ENCODE results near the gene VWA5B1.

The VWA5B1 gene

GRCh38 chr1:20323613-20323920 is 32.9 kb downstream of the VWA5B1 start:
- no peak for DNase-seq

GRCh38 chr1:20324704-20325406 is 34.2 kb downstream of the VWA5B1 start:
- no peak for DNase-seq

GRCh38 chr1:20325407-20325843 is 34.8 kb downstream of the VWA5B1 start:
- DNase-seq: no peak

DNA sequence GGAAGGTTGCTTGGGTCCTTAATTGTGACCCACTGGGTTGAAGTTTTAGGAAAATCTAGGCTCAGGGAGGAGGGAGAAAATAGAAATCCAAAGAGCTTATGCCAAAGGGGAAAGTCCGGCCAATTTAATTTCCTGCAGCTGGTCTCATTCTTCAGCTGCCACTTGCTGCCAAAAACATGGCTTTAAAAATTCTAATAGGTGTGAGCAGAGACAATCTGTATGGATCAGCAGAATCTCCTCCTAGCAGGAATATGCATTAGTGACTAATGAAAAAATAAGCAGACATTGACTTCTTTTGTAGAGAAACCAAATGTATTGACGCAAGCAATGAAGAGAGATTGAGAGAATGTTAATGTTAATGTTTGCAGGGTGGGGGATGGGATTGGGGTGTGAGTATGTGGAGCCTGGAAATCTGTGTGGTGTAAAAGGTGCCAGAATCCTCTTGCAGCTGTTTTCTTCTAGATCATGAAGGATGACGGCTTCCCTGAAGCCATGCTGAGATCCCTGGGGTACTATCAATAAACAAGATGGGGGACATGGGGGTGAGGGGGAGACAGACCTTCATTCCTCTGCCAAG is 35.3 kb downstream of the VWA5B1 start:
- no peak for DNase-seq

DNA sequence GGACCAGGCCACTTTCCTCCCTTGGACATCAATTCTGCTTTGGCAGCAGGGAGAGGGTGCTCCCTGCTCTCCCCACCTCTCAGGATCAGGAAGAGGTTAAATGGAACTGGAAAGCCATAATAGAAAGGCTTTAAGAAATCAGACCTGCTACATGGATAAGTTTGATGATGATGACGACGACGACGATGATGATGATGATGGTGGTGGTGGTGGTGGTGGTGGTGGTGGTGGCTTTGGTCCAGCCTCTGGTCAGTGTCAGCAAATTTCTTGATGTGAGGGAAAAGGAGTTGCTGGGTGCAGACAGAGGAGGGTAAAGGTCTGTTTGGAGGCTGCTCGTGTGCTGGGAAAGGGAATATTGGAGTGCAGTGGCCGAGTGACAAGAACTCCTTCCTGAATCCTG is 36.8 kb downstream of the VWA5B1 start:
- DNase-seq: no peak

DNA sequence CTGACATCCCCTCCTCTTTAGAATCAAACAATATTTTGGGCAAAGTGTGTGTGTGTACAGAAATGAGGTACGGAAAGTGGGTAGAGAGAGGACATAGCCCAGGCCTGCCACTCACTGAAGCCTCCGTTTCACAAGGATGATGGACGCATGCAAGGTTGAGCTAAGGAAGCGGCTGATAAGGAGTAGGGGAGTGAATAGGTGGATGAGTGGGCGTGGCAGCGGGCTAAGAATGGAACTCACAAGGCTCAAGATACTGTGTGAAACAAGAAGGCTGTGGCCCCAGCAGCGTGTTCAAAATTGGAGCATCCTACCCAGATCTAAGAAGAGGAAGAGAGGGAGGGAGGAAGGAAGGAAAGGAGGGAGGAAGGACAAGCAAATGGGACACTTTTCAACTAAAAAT is 37.5 kb downstream of the VWA5B1 start:
- DNase-seq: no peak

DNA sequence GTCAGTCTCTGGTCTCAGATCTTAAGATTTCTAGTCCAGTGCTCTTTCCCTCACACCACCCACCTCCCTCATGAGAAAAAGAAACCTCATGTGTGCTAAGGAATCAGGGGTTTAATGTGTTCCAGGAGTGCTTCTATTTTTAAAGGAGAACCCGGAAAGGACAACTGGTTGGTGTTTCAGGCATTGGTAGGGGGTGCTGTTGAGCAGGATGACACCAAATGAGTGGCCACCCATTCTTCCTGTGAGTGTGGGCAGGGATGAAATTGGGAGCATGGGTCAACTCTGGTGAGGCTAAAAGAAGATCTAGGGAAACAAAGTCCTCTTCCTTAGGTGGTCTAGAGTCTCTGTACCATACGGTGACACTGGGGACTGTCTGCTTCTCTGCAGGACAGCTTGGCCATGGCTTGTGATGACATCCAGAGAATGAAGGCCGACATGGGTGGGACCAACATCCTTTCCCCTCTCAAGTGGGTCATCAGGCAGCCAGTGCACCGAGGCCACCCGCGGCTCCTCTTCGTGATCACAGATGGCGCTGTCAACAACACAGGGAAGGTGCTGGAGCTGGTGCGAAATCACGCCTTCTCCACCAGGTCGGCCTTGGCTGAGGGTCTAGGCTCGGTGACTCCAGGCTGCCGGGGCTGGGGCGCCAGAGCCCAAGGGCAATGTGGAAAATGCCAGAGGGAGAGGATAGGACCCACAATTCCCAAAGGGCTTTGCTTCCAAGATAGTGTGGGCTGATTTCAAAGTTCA is 39.3 kb downstream of the VWA5B1 start:
- DNase-seq: no peak

DNA sequence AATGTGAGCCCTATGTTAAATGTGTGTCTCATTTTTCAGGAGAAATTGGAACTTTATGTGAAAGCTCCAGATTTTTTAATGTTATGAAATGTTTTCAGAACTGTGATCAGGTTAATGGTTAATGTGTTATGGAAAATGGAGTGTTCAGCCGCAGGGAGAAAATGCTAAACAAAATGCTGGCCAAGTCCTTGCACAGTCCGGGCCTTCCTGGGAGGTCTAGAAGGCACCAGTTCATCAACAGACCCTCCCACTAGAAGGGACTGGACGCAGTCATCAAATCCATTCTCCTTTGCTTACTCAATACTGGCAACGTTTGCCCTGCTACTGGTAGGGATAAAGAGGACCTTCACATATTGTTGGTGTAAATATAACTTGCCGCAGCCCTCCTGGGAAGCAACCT is 43.4 kb downstream of the VWA5B1 start:
- DNase-seq: no peak

GRCh38 chr1:20336105-20336605 is 45.5 kb downstream of the VWA5B1 start:
- DNase-seq: no peak

DNA sequence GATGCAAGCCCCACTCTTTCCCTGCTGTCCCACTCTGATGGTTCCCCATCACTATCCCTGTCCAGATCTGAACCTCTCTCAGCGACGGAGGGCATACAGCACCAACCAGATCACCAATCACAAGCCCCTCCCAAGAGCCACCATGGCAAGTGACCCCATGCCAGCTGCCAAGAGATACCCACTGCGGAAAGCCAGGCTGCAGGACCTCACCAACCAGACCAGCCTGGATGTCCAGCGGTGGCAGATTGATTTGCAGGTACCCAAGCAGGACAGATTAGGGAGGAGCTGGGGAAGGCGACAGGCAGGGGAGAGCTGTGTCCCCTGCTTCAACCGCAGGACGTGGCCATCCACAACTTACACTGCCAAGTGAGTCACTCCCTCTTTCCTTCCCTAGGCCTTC is 46.9 kb downstream of the VWA5B1 start:
- no peak for DNase-seq

GRCh38 chr1:20339811-20340457 is 49.3 kb downstream of the VWA5B1 start:
- DNase-seq: no peak

GRCh38 chr1:20342294-20343148 is 51.8 kb downstream of the VWA5B1 start:
- no peak for DNase-seq

DNA sequence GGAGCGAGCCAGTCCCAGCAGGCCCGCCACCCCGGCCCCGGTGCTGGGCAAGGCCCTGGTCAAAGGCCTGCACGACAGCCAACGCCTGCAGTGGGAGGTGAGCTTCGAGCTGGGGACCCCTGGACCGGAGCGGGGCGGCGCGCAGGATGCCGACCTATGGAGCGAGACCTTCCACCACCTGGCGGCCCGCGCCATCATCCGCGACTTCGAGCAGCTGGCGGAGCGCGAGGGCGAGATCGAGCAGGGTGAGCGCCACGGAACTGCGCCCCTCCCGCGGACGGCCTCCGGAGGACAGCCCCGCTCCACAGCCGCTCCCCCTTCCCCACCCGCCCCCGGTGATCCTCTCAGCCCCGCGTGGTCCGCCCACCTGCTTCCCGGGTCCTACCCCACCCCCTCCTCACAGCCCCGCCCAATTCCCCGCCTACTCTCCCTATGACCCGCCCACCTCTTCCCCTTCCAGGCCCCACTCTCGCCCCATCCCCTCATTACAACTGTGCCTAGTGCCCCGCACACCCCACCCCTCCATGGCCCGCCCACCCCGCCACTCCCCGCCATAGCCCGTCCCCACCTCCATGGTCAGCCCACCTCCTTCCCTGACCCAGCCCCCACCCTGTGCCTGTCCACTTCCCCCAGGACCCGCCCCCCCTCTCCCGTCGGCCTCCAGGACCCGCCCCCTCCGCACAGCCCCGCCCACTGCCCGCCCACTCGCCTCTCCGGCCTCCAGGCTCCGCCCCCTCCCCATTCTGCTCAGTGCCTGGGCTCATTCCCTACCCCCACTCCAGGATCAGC is 52.7 kb downstream of the VWA5B1 start:
- DNase-seq: no peak

GRCh38 chr1:20343938-20344302 is 53.2 kb downstream of the VWA5B1 start:
- DNase-seq: no peak

- DNase-seq: no peak
These were observed 54.1 kb downstream of the VWA5B1 start for GRCh38 chr1:20344738-20345137.

DNA sequence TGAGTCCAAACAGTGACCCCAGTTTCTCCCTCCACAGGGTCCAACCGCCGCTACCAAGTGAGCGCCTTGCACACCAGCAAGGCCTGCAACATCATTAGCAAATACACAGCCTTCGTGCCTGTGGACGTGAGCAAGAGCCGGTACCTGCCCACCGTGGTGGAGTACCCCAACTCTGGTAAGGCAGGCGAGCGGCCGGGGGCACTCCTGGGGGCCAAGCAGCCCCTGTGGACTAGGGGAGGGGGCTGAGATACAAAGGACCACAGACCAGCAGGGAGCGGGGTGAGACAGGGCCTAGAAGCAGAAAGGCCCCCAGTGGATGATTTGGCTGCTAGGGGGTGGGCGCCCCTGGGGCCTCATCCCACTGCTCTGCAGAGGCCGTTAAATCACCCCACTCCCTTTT is 54.7 kb downstream of the VWA5B1 start:
- no peak for DNase-seq

DNA sequence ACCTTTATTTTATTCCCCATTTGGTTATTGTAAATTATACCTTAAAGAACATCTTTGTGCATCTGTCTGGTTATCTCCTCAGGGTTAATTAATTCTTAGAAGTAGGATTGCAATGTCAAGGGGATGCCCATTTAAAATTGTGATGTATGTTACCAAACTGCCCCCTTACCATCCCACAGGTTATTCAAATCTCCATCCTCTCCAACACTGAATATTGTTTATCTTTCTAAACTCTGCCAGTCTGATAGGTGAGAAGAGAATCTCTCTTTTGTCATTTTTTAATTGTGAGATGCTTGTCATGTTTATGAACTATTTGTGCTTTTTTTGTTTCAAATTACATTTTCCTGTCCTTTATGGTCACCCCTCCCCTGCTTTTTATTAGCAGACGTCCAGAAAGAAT is 55.8 kb downstream of the VWA5B1 start:
- no peak for DNase-seq

DNA sequence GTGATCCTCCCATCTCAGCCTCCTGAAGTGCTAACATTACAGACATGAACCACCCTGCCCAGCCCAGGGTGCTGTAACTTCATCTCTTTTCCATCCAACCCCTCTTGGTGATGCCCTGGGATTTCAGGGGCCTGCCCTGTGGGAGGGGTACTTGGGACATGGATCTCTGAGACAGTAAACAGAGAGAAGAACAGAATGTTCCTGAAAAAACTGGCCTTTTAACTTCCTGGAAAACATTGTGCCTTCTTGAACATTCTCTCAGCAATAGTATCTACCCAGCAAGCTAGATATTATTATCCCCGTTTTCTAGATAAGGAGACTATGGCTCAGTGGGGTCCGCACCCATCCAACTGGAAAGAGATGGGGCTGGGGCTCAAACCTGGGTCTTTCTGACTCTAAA is 57.0 kb downstream of the VWA5B1 start:
- no peak for DNase-seq

GRCh38 chr1:20348326-20348915 is 57.7 kb downstream of the VWA5B1 start:
- DNase-seq: no peak

DNA sequence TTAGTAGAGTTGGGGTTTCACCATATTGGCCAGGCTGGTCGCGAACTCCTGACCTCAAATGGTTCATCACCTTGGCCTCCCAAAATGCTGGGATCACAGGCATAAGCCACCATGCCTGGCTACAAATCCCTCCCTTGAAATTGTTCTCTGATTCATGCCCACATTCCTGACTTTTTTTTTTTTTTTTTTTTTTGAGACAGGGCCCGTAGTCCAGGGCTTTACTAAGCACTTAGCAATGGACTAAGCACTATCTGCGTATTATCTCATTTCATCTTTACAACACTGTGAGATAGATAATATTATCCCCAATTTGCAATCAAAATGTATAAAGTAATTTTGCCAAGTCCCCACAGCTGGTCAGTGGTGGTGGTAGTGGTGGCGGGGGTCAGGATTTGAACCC is 58.9 kb downstream of the VWA5B1 start:
- DNase-seq: no peak

GRCh38 chr1:20349971-20350370 is 59.3 kb downstream of the VWA5B1 start:
- no peak for DNase-seq

DNA sequence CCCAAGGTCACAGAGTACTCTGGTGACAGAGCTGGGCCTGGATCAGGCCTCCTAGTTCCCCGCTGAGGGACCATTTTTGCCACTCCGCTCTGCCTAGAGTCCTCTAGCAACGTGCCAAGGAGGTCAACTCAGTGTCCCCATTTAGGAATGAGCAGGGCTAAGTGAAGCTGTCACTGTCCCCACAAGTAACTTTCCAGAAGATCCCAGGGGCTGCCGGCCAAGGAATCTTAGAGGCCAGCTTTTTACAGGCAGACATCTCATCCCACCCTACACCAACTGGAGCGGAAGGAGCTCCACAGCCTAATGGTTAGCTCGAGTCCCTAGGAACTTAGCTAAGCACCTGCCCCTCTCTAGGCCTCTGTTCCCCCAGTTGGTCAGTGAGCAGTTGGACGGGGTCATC is 59.7 kb downstream of the VWA5B1 start:
- no peak for DNase-seq
